ENCODE data around the gene BCL11A. TPM values are rescaled to one million over a fixed set of nuclear protein-coding genes. Genes with fewer than 3 reads are reported as not detected.

Gene BCL11A
- polyA plus RNA-seq, 1 donor (not counting 4 experiments of a cell fraction or from before 2014, with no cell fraction given): 5.0 TPM

DNA sequence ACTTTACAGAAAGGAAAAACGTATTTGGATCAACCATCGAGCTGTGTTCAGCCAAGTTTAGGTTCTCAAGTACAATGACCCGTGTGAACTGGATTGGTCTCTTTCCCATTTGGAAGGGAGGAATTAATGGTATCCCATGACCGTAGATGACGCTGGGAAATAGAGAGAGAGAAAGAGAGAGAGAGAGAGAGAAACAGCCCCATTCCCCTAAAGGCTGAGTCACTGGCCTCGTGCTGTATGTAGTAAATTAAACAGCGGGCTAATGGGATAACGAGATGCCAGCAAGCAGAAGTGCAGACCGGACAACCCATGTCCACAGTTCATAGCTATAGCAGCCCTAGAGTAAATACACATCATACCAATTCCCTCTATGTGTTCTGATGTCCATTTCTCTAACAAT, 99.6 kb downstream of the BCL11A start:
- H3K4me1 ChIP-seq (ENCODE audit: control insufficient read depth, extremely low read depth, insufficient read depth, low read length): no peaks in the 10 kb centered on the region
- no peaks in the 10 kb centered on the region for H3K79me2 ChIP-seq (ENCODE audit: control insufficient read depth, insufficient read depth, low read length)
- H3K27ac ChIP-seq (ENCODE audit: control insufficient read depth, insufficient read depth, low read length): no peak overlapping the region
- H3K9me3 ChIP-seq (ENCODE audit: control insufficient read depth, low read depth, low read length): no peaks in the 10 kb centered on the region
- FAIRE-seq (no peak), DNase-seq (ENCODE audit: low read depth, low spot score) (no peak)
- H3K9ac ChIP-seq (ENCODE audit: control insufficient read depth, extremely low read depth, insufficient read depth, low read length): no peak overlapping the region
- H3K36me3 ChIP-seq (ENCODE audit: control insufficient read depth in 2 of 2, extremely low read depth in 1 of 2, insufficient read depth in 2 of 2, low read length in 2 of 2): no peaks in the 10 kb centered on the region
- H2AFZ ChIP-seq (ENCODE audit: control insufficient read depth, low read length): no peak overlapping the region
- no peak overlapping the region for H3K4me2 ChIP-seq (ENCODE audit: control insufficient read depth, extremely low read depth, insufficient read depth, low read depth, low read length)
- dilution Hi-C loops (cut with MboI; ENCODE audit: extremely low pct_ligation_motif_present, low sequenced_read_pairs): no loop called here
- H3K9me1 ChIP-seq (ENCODE audit: control insufficient read depth, extremely low read depth, insufficient read depth, low read length): no peaks in the 10 kb centered on the region
- H4K20me1 ChIP-seq (ENCODE audit: control insufficient read depth, extremely low read depth, insufficient read depth, low read length): no peaks in the 10 kb centered on the region
- no peak overlapping the region for H3K4me3 ChIP-seq (ENCODE audit: control insufficient read depth in 2 of 3, extremely low read depth in 1 of 3, insufficient read depth in 2 of 3, low read depth in 1 of 3, low read length in 3 of 3)
- H3K27me3 ChIP-seq (ENCODE audit: control insufficient read depth, extremely low read depth, insufficient read depth, low read length): no peaks in the 10 kb centered on the region
- TF ChIP-seq, protein P1, sequence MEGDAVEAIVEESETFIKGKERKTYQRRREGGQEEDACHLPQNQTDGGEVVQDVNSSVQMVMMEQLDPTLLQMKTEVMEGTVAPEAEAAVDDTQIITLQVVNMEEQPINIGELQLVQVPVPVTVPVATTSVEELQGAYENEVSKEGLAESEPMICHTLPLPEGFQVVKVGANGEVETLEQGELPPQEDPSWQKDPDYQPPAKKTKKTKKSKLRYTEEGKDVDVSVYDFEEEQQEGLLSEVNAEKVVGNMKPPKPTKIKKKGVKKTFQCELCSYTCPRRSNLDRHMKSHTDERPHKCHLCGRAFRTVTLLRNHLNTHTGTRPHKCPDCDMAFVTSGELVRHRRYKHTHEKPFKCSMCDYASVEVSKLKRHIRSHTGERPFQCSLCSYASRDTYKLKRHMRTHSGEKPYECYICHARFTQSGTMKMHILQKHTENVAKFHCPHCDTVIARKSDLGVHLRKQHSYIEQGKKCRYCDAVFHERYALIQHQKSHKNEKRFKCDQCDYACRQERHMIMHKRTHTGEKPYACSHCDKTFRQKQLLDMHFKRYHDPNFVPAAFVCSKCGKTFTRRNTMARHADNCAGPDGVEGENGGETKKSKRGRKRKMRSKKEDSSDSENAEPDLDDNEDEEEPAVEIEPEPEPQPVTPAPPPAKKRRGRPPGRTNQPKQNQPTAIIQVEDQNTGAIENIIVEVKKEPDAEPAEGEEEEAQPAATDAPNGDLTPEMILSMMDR (optimal IDR thresholded peaks at IDR 0.05 in 1 of 3, IDR thresholded peaks at IDR 0.05 in 1 of 3, conservative IDR thresholded peaks at IDR 0.05 in 1 of 3; ENCODE audit: extremely low read depth in 1 of 3, insufficient read depth in 2 of 3, low read length in 3 of 3): no peak
- TF ChIP-seq EZH2 (IDR thresholded peaks at IDR 0.05; ENCODE audit: low read length): no peak

DNA sequence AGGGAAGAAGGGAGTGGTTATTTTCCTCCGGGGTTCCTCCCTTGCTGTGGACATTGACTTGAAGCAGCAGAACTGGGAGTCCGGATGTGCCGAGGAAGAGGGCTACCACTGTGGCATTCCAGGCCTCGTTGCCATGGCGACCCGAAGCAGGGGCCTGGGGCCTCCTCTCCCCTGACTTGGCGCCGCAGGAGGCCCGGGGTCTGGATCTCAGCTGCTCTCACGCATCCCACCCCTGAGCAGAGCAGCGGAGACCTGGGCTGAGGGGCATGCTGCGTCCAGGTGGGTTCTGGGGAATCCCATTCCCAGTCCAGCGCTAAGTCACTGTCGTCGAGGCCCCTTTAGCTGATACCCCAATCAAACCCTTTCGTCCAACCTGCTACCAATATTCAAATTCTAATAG, 100.2 kb downstream of the BCL11A start:
- no peaks in the 10 kb centered on the region for H3K4me1 ChIP-seq (ENCODE audit: control insufficient read depth, extremely low read depth, insufficient read depth, low read length)
- H3K9me3 ChIP-seq (ENCODE audit: control insufficient read depth, low read depth, low read length): no peaks in the 10 kb centered on the region
- H3K4me3 ChIP-seq (ENCODE audit: control insufficient read depth in 2 of 3, extremely low read depth in 1 of 3, insufficient read depth in 2 of 3, low read depth in 1 of 3, low read length in 3 of 3): no peak overlapping the region
- no peak for DNase-seq (ENCODE audit: low read depth, low spot score)
- H3K27ac ChIP-seq (ENCODE audit: control insufficient read depth, insufficient read depth, low read length): no peak overlapping the region
- H3K4me2 ChIP-seq (ENCODE audit: control insufficient read depth, extremely low read depth, insufficient read depth, low read depth, low read length): no peak overlapping the region
- no peaks in the 10 kb centered on the region for H3K9me1 ChIP-seq (ENCODE audit: control insufficient read depth, extremely low read depth, insufficient read depth, low read length)
- no peak overlapping the region for H2AFZ ChIP-seq (ENCODE audit: control insufficient read depth, low read length)
- no peak for FAIRE-seq
- no peaks in the 10 kb centered on the region for H3K36me3 ChIP-seq (ENCODE audit: control insufficient read depth in 2 of 2, extremely low read depth in 1 of 2, insufficient read depth in 2 of 2, low read length in 2 of 2)
- dilution Hi-C loops (cut with MboI; ENCODE audit: extremely low pct_ligation_motif_present, low sequenced_read_pairs): no loop called here
- H3K79me2 ChIP-seq (ENCODE audit: control insufficient read depth, insufficient read depth, low read length): no peaks in the 10 kb centered on the region
- H3K9ac ChIP-seq (ENCODE audit: control insufficient read depth, extremely low read depth, insufficient read depth, low read length): no peak overlapping the region
- H3K27me3 ChIP-seq (ENCODE audit: control insufficient read depth, extremely low read depth, insufficient read depth, low read length): no peaks in the 10 kb centered on the region
- no peaks in the 10 kb centered on the region for H4K20me1 ChIP-seq (ENCODE audit: control insufficient read depth, extremely low read depth, insufficient read depth, low read length)
- TF ChIP-seq EZH2 (IDR thresholded peaks at IDR 0.05; ENCODE audit: low read length): no peak
- TF ChIP-seq, protein P1 (optimal IDR thresholded peaks at IDR 0.05 in 1 of 3, IDR thresholded peaks at IDR 0.05 in 1 of 3, conservative IDR thresholded peaks at IDR 0.05 in 1 of 3; ENCODE audit: extremely low read depth in 1 of 3, insufficient read depth in 2 of 3, low read length in 3 of 3): no peak

All from keratinocyte (primary cell).